NCI-H2196 treated with DMSO at 0.1 percent for 48 hours (cell line): ENCODE data around the gene SQSTM1.

Experiments
- DNase-seq: peaks from one replicate; lab custom pipeline; 2025; ENCODE audit not compliant: unreplicated experiment; lab: John Stamatoyannopoulos, UW

The SQSTM1 gene

GRCh38 chr5:179805529-179806249 is 15.0 kb upstream of the SQSTM1 start:
- DNase-seq = no peak

DNA sequence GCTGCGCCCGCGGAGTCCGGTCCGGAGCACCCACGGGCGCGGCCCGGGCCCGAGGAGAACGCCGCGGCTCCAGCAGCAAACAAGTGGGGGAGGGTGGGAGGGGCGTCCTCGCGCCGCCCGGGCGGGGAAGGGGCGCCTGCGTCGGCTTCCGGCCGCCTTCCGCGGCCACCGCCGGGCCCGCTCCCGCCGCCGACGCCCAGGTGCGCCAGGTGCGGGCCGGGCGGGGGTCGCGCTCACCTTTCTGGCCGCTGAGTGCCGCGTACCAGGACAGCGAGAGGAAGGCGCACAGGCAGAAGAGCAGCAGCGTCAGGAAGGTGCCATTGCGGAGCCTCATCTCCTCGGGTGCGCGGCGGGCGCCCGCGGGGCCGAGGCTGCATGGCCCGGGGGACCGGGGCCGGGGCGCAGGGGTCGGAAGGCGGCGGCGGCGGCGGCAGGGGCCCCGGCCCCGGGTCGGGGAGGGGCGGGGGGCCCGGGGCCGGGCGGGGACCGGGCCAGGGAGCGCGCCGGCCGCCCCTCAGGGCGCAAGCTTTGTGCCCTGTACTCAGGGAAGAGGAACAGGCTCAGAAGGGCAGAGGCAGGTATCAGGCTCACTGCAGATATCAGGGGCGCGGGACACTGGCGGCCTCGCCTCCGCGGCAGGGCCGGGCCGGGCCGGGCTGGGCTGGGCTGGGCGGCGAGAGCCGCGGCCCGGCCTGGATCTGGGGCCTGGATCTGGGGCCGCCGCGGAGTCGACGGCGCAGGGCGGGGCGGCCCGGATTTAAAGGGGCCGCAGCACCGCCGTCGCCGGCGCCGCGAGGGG is 14.3 kb upstream of the SQSTM1 start, which contains the start of gene MGAT4B:
Gene MGAT4B (minus strand): TSS at position 617 of the 799 bp plus-strand sequence. CDS start 283 bp downstream, at position 334.
- DNase-seq = peak; percentile 52

DNA sequence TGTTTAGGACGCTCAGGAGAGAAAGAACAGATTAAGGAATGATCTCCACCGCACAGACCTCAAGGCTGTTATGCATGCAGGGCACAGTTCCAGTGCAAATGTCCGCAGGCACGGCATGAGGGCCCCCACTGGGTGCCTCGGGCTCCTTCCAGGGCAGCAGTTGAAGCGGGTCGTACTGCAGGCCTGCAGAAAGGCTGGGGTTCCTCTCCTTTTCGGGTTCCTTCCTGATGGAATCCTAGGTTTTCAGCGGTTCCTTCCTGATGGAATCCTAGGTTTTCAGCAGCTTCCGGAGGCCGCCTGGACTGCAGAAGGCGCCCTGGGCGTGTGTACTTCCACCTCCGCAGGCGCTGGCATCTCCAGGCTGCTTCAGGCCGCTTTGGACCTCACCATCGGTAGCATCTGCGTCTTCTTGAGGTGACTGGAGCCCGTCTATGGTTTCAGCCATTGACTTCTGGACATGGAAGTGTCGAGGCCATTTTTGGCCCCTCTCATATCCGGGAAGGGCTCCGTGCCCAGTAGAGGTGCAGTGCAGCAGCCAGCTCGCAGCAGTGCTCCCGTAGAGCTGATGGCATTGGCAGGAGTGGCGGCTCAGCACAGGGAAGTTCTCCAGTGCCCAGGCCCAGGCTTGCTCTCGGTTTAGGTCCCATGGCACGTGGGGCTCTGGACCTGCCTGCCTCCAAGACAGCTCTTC is 8.4 kb upstream of the SQSTM1 start:
- no peak for DNase-seq

DNA sequence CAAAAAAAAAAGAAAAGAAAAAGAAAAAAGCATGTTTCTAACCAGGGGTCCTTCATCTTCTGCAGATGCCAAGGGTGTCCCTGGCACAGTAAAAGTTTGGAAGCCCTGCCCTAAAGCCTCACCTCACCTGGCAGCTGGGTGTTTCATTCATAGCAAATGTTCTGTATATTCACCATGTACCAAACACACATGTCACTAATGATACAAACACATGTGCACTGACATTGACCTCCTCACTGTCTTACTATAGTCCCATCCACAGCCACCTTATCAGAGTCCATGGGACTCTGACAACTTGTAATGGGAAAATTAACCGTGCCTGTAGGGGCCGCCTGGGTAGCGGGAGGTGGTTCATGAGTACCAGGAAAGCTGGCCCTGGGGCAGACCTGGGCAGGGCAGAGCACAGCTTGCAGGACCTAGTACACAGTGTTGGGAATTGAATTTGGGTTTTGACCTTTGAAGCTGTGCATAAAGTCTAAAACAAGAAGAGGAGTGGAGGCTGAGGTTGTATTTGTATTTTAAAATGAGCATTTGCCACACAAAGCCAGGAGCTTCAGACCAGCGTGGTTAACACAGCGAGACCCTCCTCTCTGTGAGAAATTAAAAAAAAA is 7.6 kb upstream of the SQSTM1 start:
- no peak for DNase-seq

DNA sequence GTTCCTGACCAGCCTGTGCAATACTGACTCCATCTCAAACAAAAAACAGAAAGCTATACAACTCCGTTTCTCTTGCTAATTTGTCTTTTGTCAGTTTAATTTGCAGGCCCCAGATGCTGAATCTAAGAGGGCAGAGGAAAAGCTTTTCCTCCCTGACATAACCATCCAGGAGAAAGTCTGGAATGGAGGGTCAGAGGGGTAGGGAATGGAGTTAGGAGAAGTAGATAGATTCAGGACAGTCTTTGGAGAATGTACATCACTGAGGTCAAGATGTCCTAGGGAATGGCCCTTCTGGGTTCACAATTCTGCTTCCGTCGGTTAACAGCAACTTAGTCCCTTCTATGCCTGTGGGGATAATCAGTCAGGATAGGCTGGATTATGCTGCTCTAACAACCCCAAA is 6.6 kb upstream of the SQSTM1 start:
- no peak for DNase-seq

DNA sequence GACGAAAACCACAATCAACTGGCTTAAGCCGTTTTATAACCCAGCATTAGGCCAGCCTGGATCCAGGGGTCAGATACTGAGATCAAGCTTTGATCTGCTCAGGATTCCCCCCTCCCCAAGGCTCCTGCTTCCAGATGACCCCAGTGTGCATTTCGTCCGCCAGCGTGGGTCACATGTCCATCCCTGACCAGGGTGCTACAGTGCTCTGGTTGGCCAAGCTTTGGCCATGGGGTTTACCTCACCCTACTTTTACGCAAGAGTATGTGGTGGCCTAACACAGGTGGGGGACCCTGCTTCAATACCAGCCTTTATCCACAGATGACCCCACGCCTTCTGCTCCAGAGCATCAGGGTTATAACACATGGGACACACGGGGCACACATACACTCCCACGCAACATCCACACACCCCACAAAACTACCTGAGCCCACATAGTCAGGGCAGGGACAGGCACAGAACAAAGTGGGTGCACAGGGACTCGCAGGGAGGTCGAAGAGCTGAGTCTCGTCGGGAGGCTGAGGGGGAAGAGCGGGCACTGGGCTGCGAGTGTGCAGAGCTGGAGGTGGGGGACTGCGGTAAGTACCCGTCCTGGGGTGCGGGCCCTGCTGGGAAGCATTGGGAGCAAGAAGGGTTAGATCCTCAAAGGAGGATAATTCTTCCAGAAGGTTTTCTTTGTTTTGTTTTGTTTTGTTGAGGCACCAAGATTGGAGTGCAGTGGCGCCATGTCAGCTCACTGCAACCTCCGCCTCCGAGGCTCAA is 5.0 kb upstream of the SQSTM1 start:
- no peak for DNase-seq

DNA sequence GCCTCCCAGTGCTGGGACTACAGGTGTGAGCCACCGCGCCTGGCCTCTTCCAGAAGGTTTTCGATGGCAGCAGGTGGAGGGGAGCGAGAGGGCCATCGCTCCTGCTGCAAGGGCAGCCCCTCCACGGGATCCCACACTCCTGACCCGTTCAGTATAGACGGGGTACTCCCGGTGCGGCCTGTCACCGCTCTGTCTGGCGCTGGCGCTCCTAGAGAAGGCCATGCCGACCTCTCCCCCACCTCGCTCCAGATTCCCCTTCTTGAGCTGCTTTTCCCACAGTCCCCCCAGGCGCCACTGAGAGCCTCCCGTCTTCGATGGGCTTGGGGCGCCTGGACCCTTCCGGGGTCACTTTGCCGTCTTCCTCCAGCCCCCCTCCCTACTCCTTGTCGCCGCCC is 4.3 kb upstream of the SQSTM1 start:
- no peak for DNase-seq

DNA sequence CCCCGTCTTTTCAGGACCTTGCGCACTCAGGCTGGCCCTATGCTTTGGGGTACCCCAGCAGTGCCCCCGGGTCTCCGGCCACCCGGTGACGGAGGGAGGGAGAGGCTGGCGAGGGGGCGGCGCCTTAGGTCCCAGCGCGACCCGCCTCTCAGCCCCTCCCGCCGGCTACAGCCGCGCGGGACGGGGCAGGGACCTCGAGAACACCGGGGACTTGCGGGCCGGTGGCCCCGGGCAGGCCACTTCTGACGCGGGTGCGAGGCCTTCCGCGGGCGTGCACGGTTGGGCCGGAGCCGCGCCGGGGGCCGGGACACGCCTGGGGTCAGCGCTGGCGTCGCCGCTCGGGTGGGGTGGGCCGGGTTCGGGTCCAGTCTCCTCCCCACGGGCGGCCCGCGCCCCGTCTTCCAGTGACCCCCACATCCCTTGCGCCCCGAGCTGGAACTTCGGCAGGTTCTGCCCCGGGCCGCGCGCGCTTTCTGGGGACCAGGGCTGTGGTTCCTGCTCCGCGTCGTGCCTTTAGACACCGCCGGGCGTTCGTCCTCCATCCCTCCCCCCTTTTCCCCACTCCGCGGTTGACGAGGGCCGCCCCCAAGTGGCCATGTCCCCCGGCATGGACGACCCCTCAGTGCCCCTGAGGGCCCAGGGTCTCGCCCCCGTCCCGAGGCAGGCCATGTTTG is 3.8 kb upstream of the SQSTM1 start:
- DNase-seq = no peak

GRCh38 chr5:179817470-179817840 is 3.2 kb upstream of the SQSTM1 start:
- no peak for DNase-seq

DNA sequence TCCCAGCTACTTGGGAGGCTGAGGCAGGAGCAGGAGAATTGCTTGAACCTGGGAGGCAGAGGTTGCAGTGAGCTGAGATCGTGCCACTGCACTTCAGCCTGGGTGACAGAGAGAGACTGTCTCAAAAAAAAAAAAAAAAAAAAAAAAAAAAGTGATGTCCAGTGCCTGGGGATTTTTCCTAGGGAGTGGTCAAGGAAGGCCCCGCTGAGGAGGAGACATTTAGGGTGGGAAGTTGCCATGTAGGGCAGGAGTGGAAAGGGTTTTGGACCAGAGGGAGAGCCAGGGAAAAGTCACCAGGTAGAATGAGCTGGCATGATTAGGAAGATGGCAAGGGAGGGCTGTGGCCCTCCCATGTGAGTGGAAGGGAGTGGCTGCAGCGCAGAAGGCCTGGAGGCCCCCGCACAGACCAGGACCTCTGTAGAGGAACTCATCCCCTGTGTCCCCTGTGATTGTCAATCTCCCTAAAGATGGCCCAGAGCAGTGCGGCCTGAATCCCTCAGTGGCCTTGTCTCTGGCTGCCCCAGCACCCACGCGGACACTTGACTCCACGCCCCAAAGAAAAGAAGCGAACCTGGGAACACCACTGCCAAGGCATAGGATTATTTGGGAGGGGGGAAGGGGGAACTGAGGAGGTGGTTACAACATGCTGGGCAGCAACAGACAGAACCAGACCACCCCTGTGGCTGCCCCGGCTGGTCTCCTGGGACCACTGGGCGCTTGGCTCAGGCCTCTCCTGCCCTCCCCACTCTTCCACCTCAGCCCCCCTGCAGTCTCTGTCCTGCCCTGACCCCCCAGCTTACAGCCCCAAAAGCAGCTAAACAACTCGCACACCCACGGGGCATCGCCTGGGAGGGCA is 2.6 kb upstream of the SQSTM1 start:
- DNase-seq = no peak

GRCh38 chr5:179818746-179819295 is 1.9 kb upstream of the SQSTM1 start:
- DNase-seq = peak; percentile 90

DNA sequence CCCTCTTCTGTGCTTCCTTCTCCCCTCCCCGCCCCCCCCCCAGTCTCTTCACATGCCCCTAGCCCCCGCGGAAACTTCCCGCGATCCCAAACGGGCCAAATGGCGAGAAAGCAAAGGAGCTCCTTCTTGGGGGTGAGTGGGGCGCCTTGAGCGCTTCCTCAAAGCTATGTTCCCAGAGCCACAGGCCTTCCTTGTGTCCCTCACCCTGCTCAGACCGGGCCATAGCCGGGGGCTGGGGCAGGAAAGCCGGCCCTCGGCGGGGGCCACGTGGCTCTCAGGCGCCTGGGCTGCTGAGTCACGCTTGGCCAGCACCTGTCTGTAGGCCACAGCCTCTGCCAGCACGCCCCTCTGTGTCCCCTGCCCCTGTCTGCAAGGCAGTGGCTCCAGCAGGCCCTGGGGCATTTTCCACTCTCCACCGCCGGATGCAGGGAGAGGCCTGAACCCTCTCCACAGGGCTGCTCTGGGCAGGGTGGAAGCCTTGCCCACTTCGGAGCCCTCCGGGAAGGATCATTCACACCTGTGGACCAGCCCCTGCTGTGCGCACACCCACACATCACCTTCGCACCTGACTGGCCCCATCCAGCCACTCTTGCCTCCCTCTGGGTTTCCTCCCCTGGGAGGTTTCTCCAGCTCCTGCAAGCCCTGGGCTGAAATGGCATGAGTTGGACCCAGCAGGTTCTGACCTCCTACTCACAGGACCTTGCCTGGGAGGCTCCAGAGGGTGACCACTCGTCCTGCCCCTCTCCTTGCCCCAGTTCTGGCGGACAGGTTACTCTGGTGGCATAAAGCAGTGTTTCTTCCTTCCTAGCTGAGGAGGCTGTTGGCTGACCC is 1.2 kb upstream of the SQSTM1 start:
- peak; percentile 88 for DNase-seq

GRCh38 chr5:179820127-179820482 is 600 bp upstream of the SQSTM1 start:
- no peak for DNase-seq

- DNase-seq = peak; percentile 86
These were observed 773 bp downstream of the SQSTM1 start for GRCh38 chr5:179821298-179822058.

- DNase-seq = no peak
These were observed 1.3 kb downstream of the SQSTM1 start for GRCh38 chr5:179822059-179822432.

DNA sequence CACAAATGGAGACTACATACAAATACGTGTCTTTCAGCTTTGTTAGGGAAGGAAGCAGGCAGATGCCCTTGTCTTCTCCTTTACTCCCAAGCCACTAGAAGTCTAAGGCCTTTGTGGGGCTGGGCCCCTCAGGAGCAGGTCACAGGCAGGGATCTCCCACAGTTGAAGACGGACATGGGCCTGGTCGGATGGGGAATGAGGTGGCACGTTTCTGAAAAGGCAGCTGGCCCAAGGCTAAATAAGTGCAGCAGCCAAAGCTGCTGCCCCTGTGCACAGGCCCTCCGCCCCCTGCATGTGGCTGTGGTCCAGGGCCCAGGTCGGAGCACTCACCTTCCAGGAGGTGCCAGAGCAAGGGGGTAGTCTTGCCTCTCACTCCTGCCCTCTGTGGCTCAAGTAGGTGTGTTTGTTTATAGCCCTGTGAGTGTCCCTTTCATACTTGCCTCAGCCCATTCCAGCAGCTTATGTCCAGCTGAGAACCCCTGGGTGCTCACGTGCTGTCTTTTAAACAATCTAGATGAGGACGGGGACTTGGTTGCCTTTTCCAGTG is 1.8 kb downstream of the SQSTM1 start:
- no peak for DNase-seq
